ENCODE data around the gene EDC3.
"Not testable (repeated sequence)": the region's sequence is repeated elsewhere in the genome, so short reads cannot be mapped to it uniquely, and the experiment has no call there.

Gene EDC3

GRCh38 chr15:74710319-74711094 lies 14.7 kb upstream of the EDC3 start:
- DNase-seq (ENCODE audit: low read depth) = no peak

- DNase-seq (ENCODE audit: low read depth) = no peak
Measured at GRCh38 chr15:74709892-74710291, 14.1 kb upstream of the EDC3 start.

DNA sequence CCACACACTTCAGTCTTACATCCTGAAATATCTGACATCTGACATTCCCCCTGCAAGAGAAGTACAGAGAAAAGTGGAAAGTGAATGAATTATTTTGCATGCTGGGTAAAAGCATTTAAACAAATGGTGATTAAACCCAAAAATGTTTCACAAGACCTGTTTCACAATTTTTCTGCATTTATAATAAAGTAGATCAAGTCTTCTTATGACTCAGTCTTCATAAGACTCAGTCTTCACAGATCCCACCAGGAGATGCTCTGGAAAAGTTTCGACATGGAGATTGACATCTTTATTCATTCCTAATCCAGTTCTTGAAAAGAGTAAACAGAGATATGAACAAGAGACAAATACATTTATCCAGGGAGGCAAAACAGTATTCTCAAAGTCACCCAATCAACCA lies 13.2 kb upstream of the EDC3 start:
- DNase-seq (ENCODE audit: low read depth) = no peak

GRCh38 chr15:74696808-74697207 lies 984 bp upstream of the EDC3 start:
- no peak for DNase-seq (ENCODE audit: low read depth)

DNA sequence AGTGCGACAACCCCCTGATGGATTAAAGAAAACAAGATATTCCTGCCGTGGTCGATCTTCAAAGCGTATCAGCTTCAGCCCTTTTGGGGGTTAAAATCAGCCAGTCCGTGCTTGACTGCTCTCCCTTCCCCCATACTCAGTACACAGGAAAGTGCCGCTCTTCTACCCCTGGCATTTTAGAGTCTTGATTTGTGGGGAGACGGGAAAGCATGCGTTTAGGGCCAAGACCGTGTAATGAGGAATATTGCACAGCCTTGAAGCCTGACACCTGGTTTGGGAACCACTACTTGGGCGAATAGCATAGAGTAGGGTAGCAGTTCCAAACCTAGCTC lies 540 bp upstream of the EDC3 start:
- no peak for DNase-seq (ENCODE audit: low read depth)

- no peak for DNase-seq (ENCODE audit: low read depth)
Measured at GRCh38 chr15:74692327-74692726, 3.5 kb downstream of the EDC3 start.

GRCh38 chr15:74683758-74684157 lies 12.1 kb downstream of the EDC3 start:
- DNase-seq (ENCODE audit: low read depth) = no peak

DNA sequence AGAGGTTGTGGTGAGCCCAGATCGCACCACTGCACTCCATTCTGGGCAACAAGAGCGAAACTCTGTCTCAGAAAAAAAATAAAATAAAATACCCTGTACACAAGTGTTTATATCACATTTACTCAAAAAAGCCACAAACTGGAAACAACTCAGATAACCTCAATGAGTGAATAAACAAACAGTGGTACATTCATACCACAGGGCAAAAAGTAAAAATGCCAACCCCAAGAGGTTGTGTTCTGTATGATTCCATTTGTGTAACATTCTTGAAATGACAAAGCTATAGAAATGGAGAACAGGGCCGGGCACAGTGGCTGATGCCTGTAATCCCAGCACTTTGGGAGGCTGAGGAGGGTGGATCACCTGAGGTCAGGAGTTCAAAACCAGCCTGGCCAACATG lies 12.9 kb downstream of the EDC3 start:
- DNase-seq (ENCODE audit: low read depth) = no peak

GRCh38 chr15:74680456-74680855 lies 15.4 kb downstream of the EDC3 start:
- no peak for DNase-seq (ENCODE audit: low read depth)

DNA sequence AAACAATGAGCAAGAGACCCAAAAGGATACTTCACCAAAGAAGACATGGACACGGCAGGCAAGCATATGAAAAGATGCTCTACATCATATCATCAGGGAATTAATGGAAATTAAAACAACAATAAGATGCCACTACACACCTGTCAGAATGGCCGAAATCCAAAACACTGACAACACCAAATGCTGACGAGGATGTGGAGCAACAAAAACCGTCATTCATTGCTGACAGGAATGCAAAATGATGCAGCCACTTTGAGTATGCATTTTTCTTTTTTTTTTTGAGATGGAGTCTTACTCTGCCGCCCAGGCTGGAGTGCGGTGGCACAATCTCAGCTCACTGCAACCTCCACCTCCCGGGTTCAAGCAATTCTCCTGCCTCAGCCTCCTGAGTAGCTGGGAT lies 19.0 kb downstream of the EDC3 start:
- DNase-seq (ENCODE audit: low read depth) = no peak

- no peak for DNase-seq (ENCODE audit: low read depth)
Measured at GRCh38 chr15:74674161-74674560, 21.7 kb downstream of the EDC3 start.

GRCh38 chr15:74669627-74670026 lies 26.2 kb downstream of the EDC3 start:
- no peak for DNase-seq (ENCODE audit: low read depth)

DNA sequence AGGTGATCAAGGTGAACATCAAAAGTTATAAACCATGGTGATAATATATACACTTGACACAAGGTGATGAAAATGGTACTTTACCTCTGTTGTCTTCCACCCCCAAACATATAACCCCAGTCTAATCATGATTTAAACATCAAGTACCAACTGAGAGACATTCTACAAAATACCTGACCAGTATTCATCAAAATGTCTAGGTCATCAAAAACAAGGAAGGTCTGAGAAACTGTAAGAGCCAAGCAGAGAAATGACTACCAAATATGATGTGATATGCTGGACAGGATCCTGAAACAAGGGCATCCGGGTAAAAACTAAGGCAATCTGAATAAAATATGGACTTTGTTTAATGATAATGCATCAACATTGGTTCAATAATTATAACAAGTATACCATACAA lies 27.8 kb downstream of the EDC3 start:
- DNase-seq (ENCODE audit: low read depth) = no peak

- DNase-seq (ENCODE audit: low read depth) = no peak
Measured at GRCh38 chr15:74664670-74665069, 31.2 kb downstream of the EDC3 start.

DNA sequence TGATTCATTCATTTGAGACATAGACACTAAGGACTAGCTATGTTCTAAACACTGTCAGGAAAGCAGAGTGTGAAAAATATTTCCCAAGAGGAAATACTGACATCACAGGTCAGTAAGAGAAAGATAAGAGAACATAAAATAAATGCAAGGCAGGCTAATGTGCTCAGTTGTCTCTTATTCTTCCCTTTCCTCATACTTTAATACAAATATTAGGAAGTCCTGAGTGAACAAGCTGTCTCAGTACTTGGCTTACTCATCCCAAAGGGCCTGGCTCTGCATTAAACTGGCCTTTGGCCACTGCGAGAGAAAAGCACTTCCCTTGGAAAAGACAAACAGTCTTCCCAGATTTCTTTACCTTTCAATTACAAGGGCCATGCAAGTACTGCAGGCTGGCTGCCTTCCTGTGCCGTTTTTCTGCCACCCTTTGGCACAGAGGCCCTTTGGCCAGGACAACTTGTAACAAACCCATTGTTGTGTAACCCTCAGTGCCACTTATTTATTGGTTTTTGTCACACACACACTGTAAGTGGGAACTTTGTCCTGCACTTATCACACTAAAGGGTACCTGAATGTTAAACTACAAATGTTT lies 31.7 kb downstream of the EDC3 start:
- no peak for DNase-seq (ENCODE audit: low read depth)

DNA sequence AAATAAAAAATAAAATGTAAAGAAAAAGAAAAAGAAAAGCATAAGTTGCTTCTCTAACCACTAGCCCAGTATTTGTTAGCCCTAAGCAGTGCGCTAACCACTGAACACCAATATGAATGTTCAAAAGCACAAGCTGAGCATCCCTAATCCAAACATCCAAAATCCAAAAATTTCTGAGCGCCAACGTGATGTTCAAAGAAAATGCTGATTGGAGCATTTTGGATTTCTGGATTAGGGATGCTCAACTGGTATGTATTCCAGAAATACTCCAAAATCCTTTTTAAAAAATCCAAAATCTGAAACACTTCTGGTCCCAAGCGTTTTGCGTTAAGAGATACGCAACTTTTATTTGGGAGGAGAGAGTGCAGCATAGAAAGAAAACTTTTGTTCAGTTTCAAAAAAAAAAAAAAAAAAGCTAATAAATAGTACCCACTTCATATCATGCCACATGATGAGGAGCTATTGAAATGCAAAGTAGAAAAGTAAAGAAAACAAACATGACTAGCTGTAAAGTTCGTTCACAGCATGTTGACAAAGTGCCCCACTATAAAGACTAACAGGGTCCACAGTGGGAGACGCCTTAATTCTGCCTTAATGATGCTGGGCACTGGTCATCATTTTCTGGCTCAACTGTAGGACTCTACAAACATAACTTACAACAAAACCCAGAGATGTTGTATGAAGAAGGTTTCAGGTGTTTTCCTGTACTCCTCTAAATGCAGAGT lies 32.4 kb downstream of the EDC3 start:
- DNase-seq (ENCODE audit: low read depth) = no peak

GRCh38 chr15:74662064-74662860 lies 33.6 kb downstream of the EDC3 start:
- DNase-seq (ENCODE audit: low read depth) = no peak

- DNase-seq (ENCODE audit: low read depth) = not testable (repeated sequence)
Measured at GRCh38 chr15:74661280-74661679, 34.5 kb downstream of the EDC3 start.

DNA sequence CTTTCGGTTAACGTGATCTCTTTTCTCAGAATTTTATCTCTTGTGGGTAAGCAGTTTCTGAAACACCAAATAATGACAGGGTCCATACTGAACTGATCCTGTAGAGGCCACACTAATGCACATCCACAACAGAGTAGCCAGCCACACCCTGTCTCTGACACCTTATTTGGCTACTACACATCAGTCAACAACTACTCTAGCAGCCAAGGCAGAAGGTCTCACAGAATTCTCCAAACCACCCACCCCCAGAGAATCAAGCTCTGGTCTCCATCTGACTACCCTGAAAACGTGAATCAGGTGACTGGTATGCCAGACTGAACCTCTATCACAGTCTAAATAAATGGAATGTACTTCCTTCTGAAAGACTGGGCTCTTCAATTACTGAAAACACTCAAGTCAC lies 38.0 kb downstream of the EDC3 start:
- no peak for DNase-seq (ENCODE audit: low read depth)

GRCh38 chr15:74656935-74657535 lies 38.8 kb downstream of the EDC3 start:
- no peak for DNase-seq (ENCODE audit: low read depth)

- no peak for DNase-seq (ENCODE audit: low read depth)
Measured at GRCh38 chr15:74655424-74655823, 40.4 kb downstream of the EDC3 start.

DNA sequence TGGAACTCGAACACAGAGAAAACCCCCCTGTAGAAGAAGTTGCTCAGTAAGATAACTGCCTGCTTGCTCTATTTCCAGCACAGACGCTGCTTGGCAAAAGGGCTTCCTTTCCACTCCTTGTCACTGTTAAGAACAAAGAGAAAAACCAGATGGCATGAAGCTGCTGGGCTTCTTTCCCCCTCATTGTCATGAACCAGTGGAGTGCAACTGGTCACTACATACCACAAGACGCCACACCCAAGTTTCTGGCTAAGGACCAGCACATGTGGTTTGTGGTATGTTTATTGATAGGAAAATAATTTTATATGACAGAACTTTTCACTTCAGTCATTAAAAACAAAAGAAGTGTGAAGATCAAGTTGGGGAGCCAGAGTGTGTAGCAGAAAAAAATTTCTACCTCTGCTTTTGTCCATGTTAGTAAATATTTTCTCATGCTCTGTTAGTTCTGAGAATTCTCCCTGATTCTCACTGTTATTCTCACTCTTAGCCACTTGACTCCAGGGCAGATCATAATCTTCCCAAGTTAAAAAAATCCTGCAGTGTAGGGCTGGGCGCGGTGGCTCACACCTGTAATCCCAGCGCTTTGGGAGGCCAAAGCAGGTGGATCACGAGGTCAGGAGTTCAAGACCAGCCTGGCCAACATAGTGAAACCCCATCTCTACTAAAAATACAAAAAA lies 42.3 kb downstream of the EDC3 start:
- DNase-seq (ENCODE audit: low read depth) = no peak

Data from stimulated activated CD8-positive, alpha-beta memory T cell treated with anti-CD3 and anti-CD28 coated beads, Interleukin-12 subunit alpha, Interleukin-12 subunit beta, amount 100 ng/mL, for 4 hours (primary cell).